GM19351 (cell line): Measurements from ENCODE around the gene GPC5.
"Not testable (repeated sequence)": the region's sequence is repeated elsewhere in the genome, so short reads cannot be mapped to it uniquely, and the experiment has no call there.

ENCODE experiments used
- ATAC-seq: cut with Tn5 transposase; IDR thresholded peaks from one replicate; pipeline ENCODE4 v1.9.1; 2021; ENCODE audit warnings: mild to moderate bottlenecking, moderate library complexity; ENCODE audit not compliant: unreplicated experiment

Gene GPC5

GRCh38 chr13:92224052-92224821 lies 825.8 kb downstream of the GPC5 start:
- ATAC-seq, result no peak

- ATAC-seq, result no peak
Measured at GRCh38 chr13:92224825-92225224, 826.4 kb downstream of the GPC5 start.

- no peak for ATAC-seq
Measured at GRCh38 chr13:92225861-92226260, 827.4 kb downstream of the GPC5 start.

- no peak for ATAC-seq
Measured at GRCh38 chr13:92232871-92233270, 834.5 kb downstream of the GPC5 start.

GRCh38 chr13:92251671-92252210 lies 853.3 kb downstream of the GPC5 start:
- ATAC-seq, result no peak

- no peak for ATAC-seq
Measured at GRCh38 chr13:92255526-92255925, 857.1 kb downstream of the GPC5 start.

- no peak for ATAC-seq
Measured at GRCh38 chr13:92256211-92256610, 857.8 kb downstream of the GPC5 start.

GRCh38 chr13:92259046-92259445 lies 860.6 kb downstream of the GPC5 start:
- ATAC-seq, result no peak

GRCh38 chr13:92259523-92259922 lies 861.1 kb downstream of the GPC5 start:
- no peak for ATAC-seq

DNA sequence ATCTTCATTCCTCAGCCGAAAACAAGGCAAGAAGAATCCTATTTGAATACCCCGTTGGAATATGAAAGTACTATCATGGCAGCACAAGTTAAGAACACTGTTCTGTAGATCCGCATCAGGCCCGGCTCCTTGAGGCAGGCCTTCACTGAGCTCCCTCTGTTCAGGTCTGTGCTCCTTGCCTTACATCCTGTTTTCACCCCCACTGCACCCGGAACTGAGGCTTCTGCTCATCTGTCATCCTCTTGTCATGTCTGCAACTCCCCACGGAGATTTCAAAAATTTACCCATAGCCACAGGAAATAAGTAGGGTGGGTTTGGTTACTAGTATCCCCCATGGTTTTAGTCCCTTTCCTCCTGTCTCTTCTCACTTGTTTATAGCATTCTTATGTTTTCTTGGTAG lies 861.9 kb downstream of the GPC5 start:
- no peak for ATAC-seq

DNA sequence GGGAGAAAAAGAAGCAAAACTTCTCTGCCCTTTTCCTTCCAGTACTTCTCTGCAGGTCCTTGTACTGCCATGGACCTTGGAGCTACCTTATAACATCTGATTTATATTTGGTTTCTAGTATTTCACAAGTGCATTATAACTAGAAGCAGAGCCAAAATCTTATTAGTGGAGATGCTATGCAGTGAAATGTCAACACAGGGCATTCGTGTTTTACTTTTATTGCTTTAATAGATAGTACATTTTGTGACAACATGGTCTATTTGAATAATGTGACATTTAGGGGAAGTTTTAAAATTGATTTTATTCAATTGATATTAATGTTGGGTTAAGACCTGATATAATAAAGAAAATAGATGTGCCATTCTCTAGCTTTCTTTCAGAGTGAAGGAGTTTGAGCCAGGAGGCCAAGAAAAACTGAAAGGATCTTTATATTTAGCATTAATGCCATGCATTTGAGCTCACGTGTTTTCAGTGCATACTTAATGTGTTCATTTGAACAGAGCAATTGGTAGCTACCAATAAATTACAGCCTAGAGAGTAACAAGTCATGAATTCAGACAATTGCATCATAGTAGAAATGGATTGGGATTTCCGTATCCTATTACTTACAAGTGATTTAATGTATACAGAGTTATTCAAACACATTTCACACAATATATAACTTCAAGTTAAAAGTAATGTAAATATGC lies 863.8 kb downstream of the GPC5 start:
- ATAC-seq, result no peak

DNA sequence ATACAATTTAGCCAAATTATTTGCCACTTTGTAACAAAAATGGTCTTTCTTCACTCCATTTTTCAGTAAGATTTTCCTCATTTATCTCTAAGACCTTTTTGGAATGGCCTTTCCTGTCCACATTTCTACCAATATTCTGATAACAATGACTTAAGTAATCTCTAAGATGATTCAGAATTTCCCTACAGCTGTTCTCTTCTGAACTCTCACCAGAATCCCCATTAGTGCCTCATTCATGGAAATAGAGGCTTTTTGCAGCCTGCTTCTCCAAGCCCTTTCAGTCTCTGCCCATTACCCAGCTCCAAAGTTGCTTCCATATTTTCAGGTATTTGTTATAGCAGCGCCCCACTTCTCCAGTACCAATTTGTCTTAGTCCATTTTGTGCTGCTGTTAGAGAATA lies 867.0 kb downstream of the GPC5 start:
- ATAC-seq, result no peak

DNA sequence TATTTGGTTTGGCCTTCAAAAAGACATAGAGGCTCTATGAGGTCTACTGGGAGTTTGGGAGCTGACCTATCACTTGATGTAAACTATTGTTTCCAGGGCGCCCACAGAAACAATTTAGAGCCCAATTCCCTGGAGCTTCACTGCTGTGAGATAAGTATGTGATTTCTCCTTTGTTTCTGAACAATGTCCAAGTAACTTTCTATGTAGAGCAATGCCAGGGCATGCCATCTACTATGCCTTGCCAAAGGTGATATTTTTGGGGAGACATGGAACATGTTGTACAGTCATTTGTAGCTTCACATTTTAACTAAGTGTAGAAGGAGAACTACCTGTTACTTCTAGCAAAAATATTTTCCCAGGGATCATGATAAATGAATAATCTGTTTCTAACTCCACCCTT lies 872.6 kb downstream of the GPC5 start:
- ATAC-seq, result no peak

DNA sequence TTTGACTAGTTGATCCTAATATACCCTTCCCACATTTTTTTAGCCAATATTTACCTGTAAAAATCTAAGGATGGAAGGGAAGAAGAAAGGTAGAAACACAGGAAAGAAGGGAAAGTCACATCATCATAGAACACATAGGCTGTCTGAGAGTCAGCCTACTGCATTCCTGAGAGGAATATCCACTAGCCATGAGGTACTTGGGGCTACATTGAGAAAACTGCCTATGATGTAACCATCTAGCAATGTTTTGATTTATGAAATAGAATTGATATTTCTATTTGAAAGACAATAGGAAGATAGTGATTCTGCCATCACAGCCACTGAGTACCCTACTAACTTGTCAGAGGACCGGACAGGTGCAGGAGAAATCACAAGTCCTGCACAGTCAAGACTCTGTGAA lies 873.8 kb downstream of the GPC5 start:
- no peak for ATAC-seq

GRCh38 chr13:92280986-92281385 lies 882.6 kb downstream of the GPC5 start:
- not testable (repeated sequence) for ATAC-seq

DNA sequence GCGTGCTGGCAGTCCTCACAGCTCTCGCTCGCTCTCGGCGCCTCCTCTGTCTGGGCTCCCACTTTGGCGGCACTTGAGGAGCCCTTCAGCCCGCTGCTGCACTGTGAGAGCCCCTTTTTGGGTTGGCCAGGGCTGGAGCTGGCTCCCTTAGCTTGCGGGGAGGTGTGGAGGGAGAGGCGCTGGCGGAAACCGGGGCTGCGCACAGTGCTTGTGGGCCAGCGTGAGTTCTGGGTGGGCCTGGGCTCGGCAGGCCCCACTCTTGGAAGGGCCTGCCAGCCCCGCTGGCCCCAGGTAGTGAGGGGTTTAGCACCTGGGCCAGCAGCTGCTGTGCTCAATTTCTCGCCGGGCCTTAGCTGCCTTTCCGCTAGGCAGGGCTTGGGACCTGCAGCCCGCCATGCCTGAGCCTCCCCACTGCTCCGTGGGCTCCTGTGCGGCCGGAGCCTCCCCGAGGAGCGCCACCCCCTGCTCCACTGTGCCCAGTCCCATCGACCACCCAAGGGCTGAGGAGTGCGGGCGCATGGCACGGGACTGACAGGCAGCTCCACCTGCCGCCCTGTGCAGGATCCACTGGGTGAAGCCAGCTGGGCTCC lies 892.4 kb downstream of the GPC5 start:
- ATAC-seq, result not testable (repeated sequence)

DNA sequence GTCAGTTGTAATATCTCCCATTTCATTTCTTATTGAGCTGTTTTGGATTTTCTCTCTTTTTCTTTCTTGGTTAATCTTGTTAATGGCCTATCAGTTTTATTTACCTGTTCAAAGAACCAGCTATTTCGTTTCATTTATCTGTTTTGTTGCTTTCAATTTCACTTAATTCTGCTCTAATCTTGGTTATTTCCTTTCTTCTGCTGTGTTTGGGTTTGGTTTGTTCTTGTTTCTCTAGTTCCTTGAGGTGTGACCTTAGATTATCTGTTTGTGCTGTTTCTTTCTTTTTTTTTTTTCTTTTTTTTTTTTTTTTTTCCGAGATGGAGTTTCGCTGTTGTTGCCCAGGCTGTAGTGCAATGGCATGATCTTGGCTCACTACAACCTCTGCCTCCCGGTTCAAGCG lies 896.1 kb downstream of the GPC5 start:
- ATAC-seq, result not testable (repeated sequence)

GRCh38 chr13:92296154-92296671 lies 897.8 kb downstream of the GPC5 start:
- not testable (repeated sequence) for ATAC-seq

GRCh38 chr13:92297971-92298942 lies 899.8 kb downstream of the GPC5 start:
- ATAC-seq, result no peak

GRCh38 chr13:92300651-92301050 lies 902.2 kb downstream of the GPC5 start:
- ATAC-seq, result no peak
